H7 (cell line): ENCODE results near the gene BRPF3. TPM values are rescaled to one million over a fixed set of nuclear protein-coding genes. Genes with fewer than 3 reads are reported as not detected.

Source experiments
- DNase-seq: peaks from one replicate; pipeline ENCODE4 v3.0.0; 2012
- H3K27me3 ChIP-seq: 2 replicates; pipeline ENCODE4 v1.6.0; 2011; ENCODE audit warnings: mild to moderate bottlenecking, low read length; ENCODE audit not compliant: control insufficient read depth, insufficient read depth
- H3K36me3 ChIP-seq: replicated peaks from 2 replicates; pipeline ENCODE4 v1.5.1; 2011; ENCODE audit warnings: low read length; ENCODE audit not compliant: control insufficient read depth, insufficient read depth
- H3K4me3 ChIP-seq: 2 replicates; pipeline ENCODE4 v1.5.1; 2011; ENCODE audit warnings: low read depth, mild to moderate bottlenecking, control low read depth, low read length, moderate library complexity; ENCODE audit not compliant: insufficient read depth
- total RNA-seq: library from RNA; depleted of rRNA; stranded (reverse); fragments of >200 nt; shearing (Covaris generic); gene quantifications from 2 replicates; pipeline ENCODE4 v1.2.3, GENCODE V29; 2014

Gene BRPF3
- total RNA-seq, 1 experiment from 2014 or later, result 12.7 TPM

DNA sequence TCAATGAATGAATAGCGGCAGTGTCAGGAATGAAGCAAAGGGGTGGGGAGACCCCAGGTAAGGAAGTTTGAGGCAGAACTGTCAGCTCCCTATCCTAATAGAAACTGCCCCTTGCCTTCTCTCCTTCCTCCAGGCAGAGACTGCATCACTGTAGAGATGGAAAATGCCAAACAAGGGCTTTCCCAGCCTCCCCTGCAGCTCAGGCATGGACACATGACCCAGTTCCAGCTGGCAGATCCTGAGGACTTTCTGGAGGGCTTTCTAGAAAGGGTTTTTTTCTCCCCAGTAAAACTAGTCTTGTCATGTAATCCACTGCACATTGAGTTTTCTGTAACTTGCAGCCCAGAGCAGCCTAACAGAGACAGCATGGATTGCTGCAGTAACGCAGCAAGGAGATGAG lies 55.5 kb downstream of the BRPF3 start:
- Histone ChIP-seq H3K27me3 (no peaks in the 10 kb centered on the region), H3K4me3 (no peak overlapping the region), H3K36me3 (no peaks in the 10 kb centered on the region)
- no peak for DNase-seq

DNA sequence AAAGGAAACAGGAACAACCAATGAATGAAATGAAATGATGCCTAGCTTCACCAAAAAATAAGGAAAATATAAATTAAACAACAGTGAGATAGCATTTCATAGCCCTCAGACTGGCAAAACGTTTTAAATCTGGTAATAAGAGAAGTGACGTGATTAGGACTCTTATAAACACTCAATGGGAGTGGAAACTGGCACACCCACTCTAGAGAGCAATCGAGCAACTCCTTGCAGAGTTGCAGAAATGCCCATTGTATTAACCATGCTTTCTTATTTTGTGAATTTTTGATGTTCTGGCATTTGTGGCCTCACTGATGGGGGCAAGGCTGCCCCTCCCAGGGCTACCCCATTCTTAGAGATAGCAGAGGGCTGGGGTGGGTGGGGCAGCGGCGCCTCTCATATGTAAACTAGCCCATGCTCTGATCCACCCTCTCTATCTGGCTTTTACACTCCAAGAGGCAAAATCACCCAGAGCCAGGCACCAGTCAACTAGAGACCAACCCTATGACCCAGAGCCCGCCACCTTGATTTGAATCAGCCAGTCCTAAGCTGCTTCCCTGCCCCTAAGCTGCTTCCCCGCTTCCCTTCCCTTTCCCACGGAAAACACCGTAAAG lies 67.0 kb downstream of the BRPF3 start:
- Histone ChIP-seq H3K4me3 (no peak overlapping the region), H3K27me3 (no peaks in the 10 kb centered on the region), H3K36me3 (no peaks in the 10 kb centered on the region)
- no peak for DNase-seq

DNA sequence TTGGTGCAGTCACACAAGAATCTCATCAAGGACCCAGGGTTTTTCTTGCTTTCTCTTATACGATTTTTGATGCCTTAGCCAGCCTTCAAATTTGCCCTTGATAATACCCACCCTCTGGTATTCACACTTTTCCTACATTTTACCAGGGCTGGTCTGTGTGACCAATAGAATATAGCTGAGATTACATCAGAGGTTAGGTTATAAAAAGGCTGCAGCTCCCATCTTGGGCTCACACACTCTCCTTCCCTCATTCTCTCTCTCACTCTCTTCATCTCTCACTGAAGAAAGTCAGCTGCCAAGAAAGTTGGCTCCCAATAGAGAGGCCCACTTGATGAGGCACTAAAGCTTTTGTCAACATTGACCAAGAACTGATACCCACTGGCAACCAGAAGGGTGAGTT lies 69.2 kb downstream of the BRPF3 start:
- no peak overlapping the region for H3K4me3 ChIP-seq
- no peaks in the 10 kb centered on the region for H3K36me3 ChIP-seq
- no peak for DNase-seq
- H3K27me3 ChIP-seq, result no peaks in the 10 kb centered on the region

DNA sequence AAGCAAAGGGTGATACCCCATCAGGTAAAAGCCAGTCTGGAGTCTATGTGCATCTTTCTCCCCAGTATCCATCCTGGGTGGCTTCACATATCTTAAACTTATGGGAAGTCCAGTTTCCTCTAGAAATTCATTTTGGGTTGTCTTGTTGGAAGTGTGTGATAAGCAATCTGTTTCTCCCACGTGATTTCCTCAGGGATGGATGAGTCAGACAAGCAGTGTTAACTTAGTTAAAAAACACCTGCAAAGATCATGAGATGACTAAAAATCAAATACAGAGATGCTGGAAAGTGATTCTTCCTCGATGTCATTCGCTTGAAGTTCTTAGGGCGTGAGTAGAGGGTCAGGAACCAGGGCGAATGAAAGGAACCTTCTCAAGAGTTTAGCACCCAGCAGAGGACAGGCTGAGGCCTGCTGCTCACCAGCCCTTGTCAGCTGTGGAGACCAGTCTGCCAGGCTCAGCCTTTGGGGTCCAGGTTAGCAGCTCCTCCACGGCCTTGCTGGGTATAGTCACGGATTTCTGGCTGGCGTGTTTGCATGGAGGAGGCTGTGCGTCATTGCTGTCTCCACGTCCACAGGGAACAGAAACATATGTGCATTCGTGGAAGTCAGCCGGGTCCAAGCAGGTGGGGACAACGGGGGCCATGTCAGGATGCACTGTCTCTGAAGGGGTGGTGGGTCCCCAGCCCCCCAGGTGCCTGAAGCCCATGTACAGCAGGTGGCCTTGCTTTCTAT lies 70.5 kb downstream of the BRPF3 start:
- H3K4me3 ChIP-seq, result no peak overlapping the region
- no peak for DNase-seq
- no peaks in the 10 kb centered on the region for H3K36me3 ChIP-seq
- H3K27me3 ChIP-seq, result no peaks in the 10 kb centered on the region

DNA sequence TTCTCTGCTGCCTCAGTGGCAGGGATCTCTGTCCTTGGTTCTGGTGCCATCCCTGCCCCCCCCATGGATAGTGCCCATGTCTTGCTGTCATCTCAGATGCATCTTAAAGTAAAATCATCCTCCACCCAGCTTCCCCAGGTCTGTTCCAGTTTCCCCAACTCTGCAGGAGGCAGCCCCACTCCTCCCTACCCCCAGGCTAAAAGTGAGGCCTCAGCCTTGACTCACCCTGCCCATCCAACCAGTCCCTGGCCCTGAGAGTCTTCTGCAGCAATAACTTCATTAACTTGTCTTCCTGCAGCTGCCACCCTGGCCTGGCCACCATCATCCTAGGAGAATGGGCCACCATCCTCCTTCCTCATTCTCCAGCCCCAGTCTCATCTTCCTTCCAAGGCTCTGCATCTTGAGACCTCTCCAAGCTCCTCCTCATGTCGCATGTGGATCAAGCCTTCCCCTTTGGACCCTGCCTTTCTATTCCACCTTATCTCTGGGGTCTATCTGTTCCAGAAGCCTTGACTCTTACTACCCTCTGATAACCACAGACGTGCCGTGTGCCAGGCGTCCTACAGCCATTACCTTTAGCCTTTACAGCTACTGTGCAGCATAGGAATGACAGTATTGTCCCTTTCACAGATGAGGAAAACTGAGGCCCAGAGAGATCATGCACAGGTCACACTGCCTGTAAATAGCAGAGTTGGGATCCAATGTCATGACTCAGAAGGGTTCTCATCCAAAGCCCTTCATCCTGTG lies 71.4 kb downstream of the BRPF3 start:
- no peak overlapping the region for H3K4me3 ChIP-seq
- DNase-seq, result no peak
- H3K36me3 ChIP-seq, result no peaks in the 10 kb centered on the region
- H3K27me3 ChIP-seq, result no peaks in the 10 kb centered on the region

DNA sequence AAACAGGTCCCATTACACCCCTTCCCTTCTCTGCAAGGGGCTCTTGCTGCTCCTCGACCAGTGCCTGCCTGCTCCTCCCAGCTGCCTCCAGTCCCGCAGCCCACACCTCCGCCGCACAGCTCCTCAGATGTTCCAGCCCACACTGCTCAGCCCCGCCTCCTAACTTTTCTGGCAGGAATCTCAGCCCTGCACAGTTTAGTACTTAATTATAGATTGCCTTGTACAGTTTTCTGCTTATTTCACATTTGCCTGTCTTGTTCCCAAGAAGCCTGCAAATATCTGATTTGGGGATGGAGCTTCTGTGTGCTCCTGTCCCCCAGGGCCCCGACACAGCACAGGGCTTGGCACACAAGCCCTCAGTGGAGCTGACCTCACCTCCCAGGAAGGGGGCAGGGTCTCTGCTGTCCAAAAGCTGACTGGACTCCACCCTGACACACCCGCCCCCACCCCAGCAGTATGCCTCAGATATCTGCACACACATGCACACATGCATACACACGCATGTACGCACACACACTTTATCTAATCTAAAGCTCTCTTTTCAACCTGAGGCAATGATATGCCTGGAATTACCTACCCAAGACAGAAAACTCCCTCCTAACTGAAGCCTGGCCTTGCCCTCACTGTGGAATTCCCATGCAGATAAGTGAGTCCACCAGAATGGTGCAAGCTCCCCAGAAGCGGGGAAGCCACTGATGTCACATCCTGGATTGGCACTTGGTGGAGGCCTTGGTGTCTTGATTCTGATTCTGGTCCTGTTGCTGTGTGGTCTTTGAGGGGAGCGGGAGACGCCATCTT lies 72.1 kb downstream of the BRPF3 start:
- H3K36me3 ChIP-seq, result no peaks in the 10 kb centered on the region
- no peak overlapping the region for H3K4me3 ChIP-seq
- no peaks in the 10 kb centered on the region for H3K27me3 ChIP-seq
- DNase-seq, result no peak

DNA sequence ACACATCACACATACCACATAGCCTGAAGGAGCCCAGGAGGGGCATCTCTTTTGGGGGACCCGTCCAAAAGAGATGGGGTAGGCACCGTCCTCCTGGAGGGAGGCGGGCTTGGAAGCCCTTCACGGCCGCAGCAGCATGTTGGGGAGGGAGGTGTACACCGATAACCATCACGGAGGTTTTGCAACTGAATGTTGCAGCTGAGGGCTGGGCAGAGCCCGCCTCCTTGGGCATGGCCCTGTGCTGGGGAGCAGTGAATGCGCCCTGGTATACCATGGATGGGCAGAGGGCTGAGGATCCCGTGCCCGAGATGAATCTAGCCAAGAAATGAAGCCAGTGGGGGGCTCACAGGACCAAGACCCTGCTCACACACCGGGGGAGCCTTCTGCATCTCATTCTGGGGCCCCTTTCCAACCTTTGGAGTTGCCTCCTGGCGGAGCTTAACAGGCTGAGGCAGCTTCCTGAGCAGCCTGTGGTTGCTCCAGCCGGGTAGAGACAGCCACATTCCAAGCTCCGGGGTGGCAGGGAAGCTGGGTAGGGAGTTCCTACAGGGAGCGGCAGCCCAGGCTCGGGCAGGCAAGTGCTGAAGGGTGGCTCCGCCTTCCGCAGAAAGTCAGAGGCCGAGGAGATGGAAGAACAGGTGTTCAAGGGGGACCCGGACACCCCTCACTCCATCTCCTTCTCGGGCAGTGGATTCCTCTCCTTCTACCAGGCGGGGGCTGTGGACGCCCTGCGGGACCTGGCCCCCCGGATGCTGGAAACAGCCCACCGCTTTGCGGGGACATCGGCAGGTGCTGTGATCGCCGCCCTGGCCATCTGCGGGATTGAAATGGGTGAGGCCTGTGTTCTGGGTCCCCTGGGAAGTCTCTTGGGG lies 73.5 kb downstream of the BRPF3 start, which contains the start of gene PNPLA1:
TSS of gene PNPLA1 (plus strand) at position 227 of the 872 bp plus-strand sequence. CDS start at position 627, 400 bp downstream.
- peak; percentile 76 for DNase-seq
- H3K36me3 ChIP-seq, result no peaks in the 10 kb centered on the region
- no peak within 1 kb of the TSS for H3K4me3 ChIP-seq
- no peaks in the 10 kb centered on the region for H3K27me3 ChIP-seq

DNA sequence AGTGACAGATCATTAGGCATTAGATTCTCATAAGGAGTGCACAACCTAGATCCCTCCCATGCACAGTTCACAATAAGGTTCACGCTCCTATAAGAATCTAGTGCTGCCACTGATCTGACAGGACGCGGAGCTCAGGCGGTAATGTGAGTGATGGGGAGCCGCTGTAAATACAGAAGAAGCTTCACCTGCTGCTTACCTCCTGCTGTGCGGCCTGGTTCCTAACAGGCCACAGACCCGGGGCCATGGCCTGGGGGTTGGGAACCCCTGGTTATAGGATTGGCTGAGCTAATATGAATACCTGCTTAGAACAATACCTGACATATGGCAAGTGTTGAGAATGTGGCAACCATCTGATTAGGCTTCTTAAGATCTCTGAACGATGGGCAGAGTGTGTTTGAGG lies 75.7 kb downstream of the BRPF3 start:
- Histone ChIP-seq H3K27me3 (no peaks in the 10 kb centered on the region), H3K4me3 (no peak overlapping the region), H3K36me3 (no peaks in the 10 kb centered on the region)
- DNase-seq, result no peak

DNA sequence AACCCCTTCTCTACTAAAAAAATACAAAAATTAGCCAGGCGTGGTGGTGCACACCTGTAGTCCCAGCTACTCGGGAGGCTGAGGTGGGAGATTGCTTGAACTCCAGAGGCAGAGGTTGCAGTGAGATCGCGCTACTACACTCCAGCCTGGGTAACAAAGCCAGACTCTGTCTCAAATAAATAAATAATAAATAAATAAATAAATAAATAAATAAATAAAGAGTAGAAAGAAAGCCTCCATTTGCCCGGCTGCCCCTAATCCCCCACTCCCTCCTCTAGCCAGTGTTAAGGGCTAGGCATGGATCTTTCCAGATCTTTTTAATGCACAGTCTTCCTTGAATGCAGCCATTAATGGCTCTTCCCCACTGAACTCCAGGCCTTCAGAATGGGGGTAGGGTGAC lies 76.5 kb downstream of the BRPF3 start:
- no peak for DNase-seq
- Histone ChIP-seq H3K36me3 (no peaks in the 10 kb centered on the region), H3K27me3 (no peaks in the 10 kb centered on the region), H3K4me3 (no peak overlapping the region)

DNA sequence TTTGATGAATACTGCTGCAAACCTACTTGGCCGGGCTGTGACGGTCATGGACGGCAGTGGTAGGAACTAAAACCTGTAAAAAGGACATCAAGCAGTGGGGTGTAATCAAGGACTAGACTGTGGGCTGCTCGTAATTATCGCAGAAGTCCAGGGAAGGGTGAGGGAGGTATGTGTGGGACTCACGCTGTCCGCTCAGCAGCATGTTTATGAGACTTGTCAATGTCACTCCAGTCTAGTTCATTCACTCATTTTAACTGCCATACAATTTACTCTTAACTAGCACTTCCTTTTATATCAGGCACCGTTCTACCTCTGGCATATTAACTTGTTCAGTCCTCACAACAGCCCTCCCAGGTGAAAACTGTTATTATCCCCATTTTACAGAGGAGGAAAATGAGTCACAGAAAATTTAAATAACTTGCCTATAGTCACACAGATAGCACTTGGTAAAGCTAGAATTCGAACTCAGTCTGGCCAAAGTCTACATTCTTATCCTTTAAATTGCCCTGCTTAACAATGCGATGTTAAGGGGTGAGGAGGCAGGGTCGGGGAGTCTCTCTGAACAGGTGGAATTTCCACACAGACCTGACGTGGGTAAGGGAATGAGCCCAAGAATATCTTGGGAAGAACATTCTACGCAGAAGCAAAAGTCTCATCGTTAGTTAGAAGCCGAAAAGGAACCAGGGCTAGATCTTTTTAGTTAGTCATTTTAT lies 77.4 kb downstream of the BRPF3 start:
- DNase-seq, result no peak
- no peaks in the 10 kb centered on the region for H3K27me3 ChIP-seq
- H3K36me3 ChIP-seq, result no peaks in the 10 kb centered on the region
- H3K4me3 ChIP-seq, result no peak overlapping the region

DNA sequence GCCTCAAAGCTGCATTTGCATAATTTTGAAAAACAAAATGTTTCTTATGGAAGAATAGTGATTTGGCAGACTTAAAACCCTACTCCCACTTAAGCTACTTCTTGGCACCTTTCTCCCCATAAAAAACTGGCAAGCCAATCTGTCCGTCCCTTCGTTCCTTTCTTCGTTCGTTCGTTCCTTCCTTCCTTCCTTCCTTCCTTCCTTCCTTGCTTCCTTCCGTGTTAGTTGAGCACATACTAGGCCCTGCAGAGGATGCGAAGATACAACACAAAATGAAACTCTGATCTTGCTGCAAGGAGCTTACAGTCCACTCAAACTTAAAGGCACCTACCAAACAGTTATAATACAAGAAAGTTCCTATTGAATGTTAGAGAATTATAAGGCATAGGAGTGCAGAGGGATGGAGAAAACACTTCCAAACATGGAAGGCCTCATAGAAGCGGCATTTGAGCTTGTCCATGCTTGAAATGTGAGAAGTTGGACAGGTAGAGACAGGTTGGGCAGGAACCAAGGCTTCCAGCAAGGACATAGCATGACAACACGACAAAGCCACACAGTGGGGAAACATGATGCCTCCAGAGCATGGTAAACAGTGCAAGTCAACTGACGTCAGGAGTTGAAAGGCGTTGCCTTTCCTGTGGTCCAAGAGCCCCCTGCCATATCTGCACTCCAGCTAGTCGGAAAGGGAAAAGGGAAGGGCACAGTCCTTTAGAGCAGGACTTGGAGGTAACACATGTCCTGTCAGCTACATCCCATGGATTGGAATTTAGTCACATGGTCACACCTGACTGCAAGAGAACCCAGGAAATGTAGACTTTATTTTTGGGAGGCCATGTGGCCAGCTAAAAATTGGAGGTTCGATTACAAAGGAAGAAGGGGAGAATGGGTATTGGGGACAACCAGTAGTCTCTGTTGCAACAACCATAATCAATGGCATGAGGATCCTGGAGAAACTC lies 80.3 kb downstream of the BRPF3 start:
- H3K4me3 ChIP-seq, result no peak overlapping the region
- no peaks in the 10 kb centered on the region for H3K27me3 ChIP-seq
- DNase-seq, result no peak
- H3K36me3 ChIP-seq, result no peaks in the 10 kb centered on the region

DNA sequence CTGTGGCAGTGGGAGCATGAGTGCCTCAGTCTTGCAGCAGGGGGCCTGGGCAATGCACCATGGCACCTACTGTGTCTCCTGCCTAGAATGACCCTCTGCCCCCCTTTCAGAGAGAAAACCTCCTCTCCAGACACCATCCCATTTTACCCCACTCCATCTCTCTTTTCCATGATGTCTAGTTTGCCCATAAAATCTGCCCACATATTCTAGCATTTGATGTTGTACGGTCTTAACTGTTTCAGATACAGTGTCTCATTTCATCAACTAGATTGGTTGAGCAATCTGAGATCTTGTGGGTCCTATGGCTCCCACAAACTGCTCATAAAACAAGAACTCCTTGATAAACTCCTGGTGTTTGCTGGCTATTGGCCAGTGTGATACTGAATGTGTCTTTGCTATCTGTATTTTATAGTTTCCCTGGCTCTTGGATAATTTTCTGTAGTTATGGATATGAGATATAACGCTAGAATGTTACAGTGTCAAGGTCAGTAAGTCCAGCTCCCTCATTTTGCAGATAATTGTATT lies 81.5 kb downstream of the BRPF3 start:
- Histone ChIP-seq H3K36me3 (no peaks in the 10 kb centered on the region), H3K27me3 (no peaks in the 10 kb centered on the region), H3K4me3 (no peak overlapping the region)
- DNase-seq, result no peak
